HFFc6 (cell line): ENCODE measurements around the gene SS18L1. TPM values are rescaled to one million over a fixed set of nuclear protein-coding genes. Genes with fewer than 3 reads are reported as not detected.

Experiments used
- DNase-seq: peaks from one replicate; pipeline ENCODE4 v3.0.0-alpha.2; 2018
- H3K27ac Mint-ChIP-seq: 2 replicates; pipeline ENCODE4 v1.8.0; 2020; ENCODE audit warnings: mild to moderate bottlenecking, mixed read lengths
- H3K27me3 Mint-ChIP-seq: 2 replicates; pipeline ENCODE4 v1.8.0; 2021; ENCODE audit warnings: mild to moderate bottlenecking, moderate library complexity, mixed read lengths; ENCODE audit not compliant: insufficient read depth
- H3K36me3 Mint-ChIP-seq: 2 replicates; pipeline ENCODE4 v1.8.0; 2021; ENCODE audit warnings: low read depth, mixed read lengths
- H3K4me1 Mint-ChIP-seq: 2 replicates; pipeline ENCODE4 v1.8.0; 2020; ENCODE audit warnings: low read depth, mixed read lengths
- H3K4me3 Mint-ChIP-seq: 2 replicates; pipeline ENCODE4 v1.8.0; 2020; ENCODE audit warnings: mild to moderate bottlenecking, moderate library complexity, mixed read lengths
- H3K9me3 Mint-ChIP-seq: 2 replicates; pipeline ENCODE4 v1.8.0; 2020; ENCODE audit warnings: mild to moderate bottlenecking, mixed read lengths
- total RNA-seq, 6 experiments: library from RNA; stranded (reverse); fragmentation: NEBNext Ultra II Directional; extraction: Animal tissue kit (Norgen Biotek cat#: 25700); gene quantifications; 2 replicates in 1 of 6; 3 replicates in 5 of 6; pipeline ENCODE4 v1.2.3, GENCODE V29; 2021
- TF ChIP-seq, protein P1 (sequence below): fragments of 200-600 bp; sonication (generic); IDR thresholded peaks from 2 replicates; pipeline ENCODE4 v1.5.0; 2021; ENCODE audit warnings: antibody characterized with exemption, mild to moderate bottlenecking

SS18L1 gene
- total RNA-seq, 6 experiments from 2014 or later, result 5.5 to 7.9 (median 5.9) TPM

DNA sequence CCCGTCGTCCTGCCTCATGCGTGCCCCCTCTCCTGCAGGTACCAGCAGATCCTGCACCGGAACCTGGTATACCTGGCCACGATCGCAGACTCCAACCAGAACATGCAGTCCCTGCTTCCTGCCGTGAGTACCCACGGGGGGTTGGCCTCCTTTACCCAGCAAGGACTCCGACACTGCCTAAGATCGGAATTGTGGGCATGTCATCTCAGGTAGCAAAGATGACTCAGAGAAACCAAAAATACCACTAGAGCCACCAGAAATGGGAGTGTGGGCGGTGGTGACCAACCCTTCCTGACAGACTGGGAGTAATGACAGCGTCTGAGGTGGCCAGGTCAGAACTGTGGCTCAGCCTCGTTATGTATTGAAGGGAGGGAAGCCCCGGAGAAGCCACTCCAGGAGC, 16.3 kb downstream of the SS18L1 start:
- H3K9me3 Mint-ChIP-seq, result no peaks in the 10 kb centered on the region
- TF ChIP-seq, protein P1, sequence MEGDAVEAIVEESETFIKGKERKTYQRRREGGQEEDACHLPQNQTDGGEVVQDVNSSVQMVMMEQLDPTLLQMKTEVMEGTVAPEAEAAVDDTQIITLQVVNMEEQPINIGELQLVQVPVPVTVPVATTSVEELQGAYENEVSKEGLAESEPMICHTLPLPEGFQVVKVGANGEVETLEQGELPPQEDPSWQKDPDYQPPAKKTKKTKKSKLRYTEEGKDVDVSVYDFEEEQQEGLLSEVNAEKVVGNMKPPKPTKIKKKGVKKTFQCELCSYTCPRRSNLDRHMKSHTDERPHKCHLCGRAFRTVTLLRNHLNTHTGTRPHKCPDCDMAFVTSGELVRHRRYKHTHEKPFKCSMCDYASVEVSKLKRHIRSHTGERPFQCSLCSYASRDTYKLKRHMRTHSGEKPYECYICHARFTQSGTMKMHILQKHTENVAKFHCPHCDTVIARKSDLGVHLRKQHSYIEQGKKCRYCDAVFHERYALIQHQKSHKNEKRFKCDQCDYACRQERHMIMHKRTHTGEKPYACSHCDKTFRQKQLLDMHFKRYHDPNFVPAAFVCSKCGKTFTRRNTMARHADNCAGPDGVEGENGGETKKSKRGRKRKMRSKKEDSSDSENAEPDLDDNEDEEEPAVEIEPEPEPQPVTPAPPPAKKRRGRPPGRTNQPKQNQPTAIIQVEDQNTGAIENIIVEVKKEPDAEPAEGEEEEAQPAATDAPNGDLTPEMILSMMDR, result no peak
- peaks cover 32% of the 10 kb centered on the region for H3K4me1 Mint-ChIP-seq
- H3K27ac Mint-ChIP-seq, result no peak overlapping the region
- peak; percentile 14 for DNase-seq
- no peak overlapping the region for H3K4me3 Mint-ChIP-seq
- peaks cover 16% of the 10 kb centered on the region for H3K36me3 Mint-ChIP-seq
- no peaks in the 10 kb centered on the region for H3K27me3 Mint-ChIP-seq

DNA sequence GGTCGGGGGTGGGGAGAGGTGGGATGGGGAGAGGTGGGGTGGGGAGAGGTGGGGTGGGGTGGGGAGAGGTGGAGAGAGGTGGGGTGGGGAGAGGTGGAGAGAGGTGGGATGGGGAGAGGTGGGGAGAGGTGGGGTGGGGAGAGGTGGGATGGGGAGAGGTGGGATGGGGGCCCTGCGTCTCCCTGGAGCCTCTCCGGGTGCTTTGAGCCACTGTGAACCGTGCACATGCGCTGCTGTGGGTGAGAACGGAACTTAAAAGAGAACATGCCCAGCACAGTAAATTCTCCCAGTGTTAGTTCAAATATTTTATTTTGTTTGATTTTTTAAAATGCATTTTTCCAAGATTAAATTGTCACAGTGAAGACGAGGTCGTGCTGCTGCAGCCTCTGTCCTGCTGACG, 16.7 kb downstream of the SS18L1 start:
- TF ChIP-seq, protein P1, result no peak

DNA sequence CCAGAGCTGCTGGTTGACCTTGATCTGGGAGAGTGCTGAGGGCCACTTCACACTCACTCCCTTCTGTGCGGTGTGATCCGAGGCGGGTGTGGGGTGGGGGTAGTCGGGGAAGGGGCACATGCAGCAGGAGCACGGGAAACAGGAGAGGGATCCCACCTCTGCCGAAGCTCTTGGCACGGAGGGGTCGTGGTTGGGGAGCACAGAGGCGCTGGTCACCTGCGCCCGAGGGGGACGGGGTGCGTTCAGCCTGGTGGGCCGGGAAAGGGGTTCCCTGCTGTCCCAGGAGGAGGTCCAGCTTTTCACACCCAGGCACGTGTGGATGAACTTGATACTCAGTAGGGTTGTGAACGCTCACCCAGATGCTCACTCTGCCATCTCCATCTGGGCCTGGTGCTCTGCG, 17.3 kb downstream of the SS18L1 start:
- Mint-ChIP-seq H3K4me1 (peaks cover 21% of the 10 kb centered on the region), H3K36me3 (peaks cover 8% of the 10 kb centered on the region; the same call in 1 of the 2 replicates), H3K27me3 (no peaks in the 10 kb centered on the region), H3K27ac (no peak overlapping the region), H3K9me3 (no peaks in the 10 kb centered on the region), H3K4me3 (no peak overlapping the region)
- no peak for DNase-seq
- TF ChIP-seq, protein P1, result no peak

More for the DNA sequence above, 16.7 kb downstream of the SS18L1 start:
- no peak overlapping the region for H3K27ac Mint-ChIP-seq
- H3K4me1 Mint-ChIP-seq, result peaks cover 28% of the 10 kb centered on the region
- H3K4me3 Mint-ChIP-seq, result no peak overlapping the region
- no peaks in the 10 kb centered on the region for H3K9me3 Mint-ChIP-seq
- no peaks in the 10 kb centered on the region for H3K27me3 Mint-ChIP-seq
- DNase-seq, result no peak
- H3K36me3 Mint-ChIP-seq, result peaks cover 15% of the 10 kb centered on the region

DNA sequence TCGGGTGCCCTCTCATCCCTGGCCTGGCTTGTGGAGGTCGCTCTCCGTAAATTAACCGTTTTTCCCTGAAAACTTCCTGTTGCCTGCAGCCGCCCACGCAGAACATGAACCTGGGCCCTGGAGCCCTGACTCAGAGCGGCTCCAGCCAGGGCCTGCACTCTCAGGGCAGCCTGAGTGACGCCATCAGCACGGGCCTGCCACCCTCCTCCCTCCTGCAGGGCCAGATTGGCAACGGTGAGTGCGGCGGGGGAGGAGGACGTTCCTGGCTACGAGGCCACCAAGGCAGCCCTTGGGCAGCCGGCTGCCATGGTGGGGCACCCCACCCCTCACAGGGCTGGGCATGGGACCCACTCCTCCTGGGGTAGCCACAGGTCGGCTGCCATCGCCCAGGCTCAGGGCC, 17.8 kb downstream of the SS18L1 start:
- TF ChIP-seq, protein P1, result no peak
- H3K27me3 Mint-ChIP-seq, result no peaks in the 10 kb centered on the region
- no peak overlapping the region for H3K27ac Mint-ChIP-seq
- no peaks in the 10 kb centered on the region for H3K9me3 Mint-ChIP-seq
- peaks cover 18% of the 10 kb centered on the region for H3K4me1 Mint-ChIP-seq
- DNase-seq, result no peak
- H3K4me3 Mint-ChIP-seq, result no peak overlapping the region
- H3K36me3 Mint-ChIP-seq, result peaks cover 13% of the 10 kb centered on the region; the same call in 1 of the 2 replicates

DNA sequence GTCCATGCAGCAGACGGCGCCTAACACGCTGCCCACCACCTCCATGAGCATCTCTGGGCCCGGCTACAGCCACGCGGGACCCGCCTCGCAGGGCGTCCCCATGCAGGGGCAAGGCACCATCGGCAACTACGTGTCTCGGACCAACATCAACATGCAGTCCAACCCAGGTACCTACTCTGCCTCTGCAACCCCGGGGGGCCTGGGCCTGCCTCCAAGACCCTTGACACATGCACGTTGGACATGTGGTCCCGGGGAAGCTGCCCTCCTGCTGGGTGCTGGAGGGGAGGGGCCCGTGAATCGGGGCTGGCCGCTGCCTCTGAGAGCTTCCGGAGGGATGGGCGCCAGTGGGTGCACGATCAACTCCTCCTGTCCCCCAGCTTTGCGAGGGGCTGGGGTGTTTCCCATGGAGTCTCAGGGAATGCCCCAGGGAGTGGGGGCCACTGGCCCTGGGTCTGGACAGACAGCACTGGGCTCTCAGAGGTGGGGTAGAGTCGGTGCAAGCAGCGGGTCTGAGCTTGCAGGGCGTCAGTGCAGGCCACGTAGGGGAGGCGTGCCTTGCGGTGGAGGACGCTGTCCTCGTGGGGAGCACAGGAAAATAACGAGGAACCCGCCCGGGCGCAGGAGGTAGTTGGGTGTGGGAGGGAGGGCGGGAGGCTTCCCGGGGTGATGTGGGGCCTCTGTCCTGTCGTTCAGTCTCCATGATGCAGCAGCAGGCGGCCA, 19.4 kb downstream of the SS18L1 start:
- peaks cover 18% of the 10 kb centered on the region for H3K4me1 Mint-ChIP-seq
- TF ChIP-seq, protein P1, result no peak
- no peak overlapping the region for H3K27ac Mint-ChIP-seq
- peaks cover 13% of the 10 kb centered on the region; the same call in 1 of the 2 replicates for H3K36me3 Mint-ChIP-seq
- H3K4me3 Mint-ChIP-seq, result no peak overlapping the region
- no peak for DNase-seq
- H3K27me3 Mint-ChIP-seq, result no peaks in the 10 kb centered on the region
- H3K9me3 Mint-ChIP-seq, result no peaks in the 10 kb centered on the region
